ENCODE results near the gene SDC3. TPM values are rescaled to one million over a fixed set of nuclear protein-coding genes. Genes with fewer than 3 reads are reported as not detected.

SDC3 gene
- total and polyA plus RNA-seq, 7 donors, result 2.4 to 91.1 (median 29.9) TPM

DNA sequence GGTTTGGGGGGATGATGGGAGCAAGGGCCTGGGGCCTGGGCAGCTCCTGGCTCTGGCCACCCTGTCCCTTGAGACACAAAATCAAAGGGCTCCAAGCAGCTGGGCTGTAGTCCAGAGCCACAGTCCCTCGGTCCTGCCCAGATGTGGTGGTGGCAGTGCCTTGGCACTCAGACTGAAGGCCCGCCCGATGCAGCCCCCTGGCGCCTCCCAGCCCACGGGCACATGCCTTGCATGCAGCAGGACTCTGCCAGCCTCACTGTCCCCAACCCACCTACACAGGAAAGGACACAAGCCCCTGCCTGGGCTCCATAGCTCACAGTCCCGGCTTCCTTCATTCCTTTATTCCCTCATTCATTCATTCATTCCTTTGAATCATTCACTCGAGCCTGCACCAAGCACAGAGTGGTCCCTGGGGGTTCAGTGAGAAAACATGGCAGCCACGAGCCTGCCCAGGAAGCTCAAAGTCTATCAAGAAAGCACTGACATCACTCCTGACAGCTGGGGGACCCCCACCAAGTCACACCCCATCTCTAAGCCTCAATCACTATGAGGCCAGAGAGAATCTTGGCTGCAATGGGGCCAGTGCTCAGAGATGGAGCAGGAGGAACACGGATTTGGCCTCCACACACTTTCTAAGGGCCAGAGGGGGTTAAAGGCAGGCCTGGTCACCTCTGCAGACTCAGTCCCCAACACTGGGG is 5.8 kb downstream of the SDC3 start:
- no peak overlapping the region for H3K4me3 ChIP-seq
- H3K4me1 ChIP-seq, result peaks cover 0 to 98% (median 84%) of the 10 kb centered on the region in 4 donors
- 74 to 78% methylated on average over 9 of the region's 9 CpGs for WGBS, 2 donors

DNA sequence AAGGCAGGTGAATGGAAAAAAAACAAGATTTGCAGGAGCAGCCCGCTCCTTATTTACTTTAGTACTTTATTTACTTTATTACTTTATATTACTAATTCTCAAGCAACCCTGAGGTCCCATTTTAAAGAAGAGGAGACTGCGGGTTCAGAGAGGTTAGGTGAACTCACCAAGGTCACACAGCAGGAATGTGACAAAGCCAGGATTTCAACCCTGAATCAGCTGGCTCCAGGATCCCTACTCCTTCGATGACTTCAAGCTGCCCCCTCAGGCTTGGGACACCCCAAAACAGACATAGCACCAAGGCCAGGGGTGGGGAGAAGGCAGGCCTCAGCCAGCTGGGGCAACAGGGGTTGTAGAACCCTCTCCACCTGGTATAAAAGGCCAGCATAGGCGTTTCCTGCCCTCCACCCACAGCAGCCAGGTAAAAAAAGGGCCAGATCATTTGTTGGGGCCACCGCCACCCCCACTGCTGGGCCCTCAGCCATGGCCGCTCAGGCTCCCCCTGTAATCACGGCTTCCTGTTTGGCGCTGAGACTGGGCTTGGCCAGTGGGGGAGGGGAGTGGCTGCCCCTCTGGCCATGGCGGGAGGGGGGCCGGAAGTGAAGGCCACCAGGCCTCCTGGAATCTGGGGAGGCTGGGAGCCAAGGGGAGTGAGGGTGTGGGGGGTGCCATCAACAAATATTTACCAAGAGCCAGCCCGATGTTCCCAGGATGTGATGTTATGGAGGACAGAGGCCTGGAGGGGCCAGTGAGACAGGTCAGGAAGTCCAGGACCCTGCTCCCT is 6.6 kb downstream of the SDC3 start:
- DNase-seq, result peak; percentile 86
- intact Hi-C loops (cut with DNase I), result no loop called here
- Histone ChIP-seq H3K36me3 (no peaks in the 10 kb centered on the region), H3K4me3 (no peak overlapping the region), H3K4me1 (peaks cover 0 to 98% (median 85%) of the 10 kb centered on the region in 4 donors), H3K27ac (peak overlapping the region; percentile 76 to 95 (median 94)), H3K9me3 (no peaks in the 10 kb centered on the region), H3K27me3 (no peaks in the 10 kb centered on the region)
- 32 to 45% methylated on average over 11 of the region's 11 CpGs for WGBS, 2 donors
- TF ChIP-seq POLR2A (IDR thresholded peaks at IDR 0.05) (no peak), POLR2AphosphoS5 (IDR thresholded peaks at IDR 0.05) (peak in 3 of 4 donors; percentile 34 to 50 (median 38))

More for the DNA sequence above, 5.8 kb downstream of the SDC3 start:
- TF ChIP-seq POLR2A (IDR thresholded peaks at IDR 0.05), result no peak
- TF ChIP-seq CTCF (IDR thresholded peaks at IDR 0.05), result no peak
- TF ChIP-seq POLR2AphosphoS5 (IDR thresholded peaks at IDR 0.05), result no peak
- TF ChIP-seq EP300 (IDR thresholded peaks at IDR 0.05), result no peak
- Histone ChIP-seq H3K9me3 (no peaks in the 10 kb centered on the region), H3K27me3 (no peaks in the 10 kb centered on the region), H3K27ac (peak overlapping the region; percentile 76 to 95 (median 94)), H3K36me3 (no peaks in the 10 kb centered on the region)
- intact Hi-C loops (cut with DNase I), result no loop called here
- DNase-seq, result peak; percentile 67

DNA sequence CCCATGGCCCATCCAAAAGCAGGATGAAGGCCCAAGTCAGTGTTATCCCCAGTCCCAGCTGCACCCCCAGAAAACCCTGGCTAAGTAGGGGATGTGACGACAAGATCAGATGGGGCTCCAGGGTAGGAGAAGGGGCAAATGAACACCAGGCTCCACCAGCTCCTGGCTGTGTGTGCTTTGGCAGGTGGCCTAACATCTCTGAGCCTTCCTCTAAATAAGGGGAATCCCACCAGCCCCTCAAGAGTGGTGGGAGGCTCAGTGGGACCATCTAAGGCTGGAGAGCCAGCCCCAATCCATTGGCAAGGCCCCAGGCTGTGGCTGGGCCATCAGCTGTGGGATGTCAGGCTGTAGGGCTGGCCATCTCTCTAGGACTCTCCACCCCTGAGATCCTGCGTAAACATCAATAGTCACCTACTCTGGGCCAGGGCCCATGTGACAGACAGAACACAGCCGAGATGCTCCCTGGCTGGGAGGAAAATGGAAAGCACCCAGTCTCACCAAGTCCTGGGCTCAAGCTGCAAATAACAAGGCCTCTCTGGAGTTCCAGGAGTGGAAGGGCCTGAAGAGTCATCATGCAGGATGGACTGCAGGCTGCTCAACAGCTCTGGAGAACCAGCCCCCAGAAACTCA is 7.5 kb downstream of the SDC3 start:
- Histone ChIP-seq H3K4me1 (peaks cover 0 to 98% (median 85%) of the 10 kb centered on the region in 4 donors), H3K27ac (peak overlapping the region; percentile 76 to 95 (median 94)), H3K36me3 (no peaks in the 10 kb centered on the region), H3K4me3 (no peak overlapping the region), H3K27me3 (no peaks in the 10 kb centered on the region), H3K9me3 (no peaks in the 10 kb centered on the region)
- TF ChIP-seq POLR2AphosphoS5 (IDR thresholded peaks at IDR 0.05) (peak in 2 of 4 donors; percentile 33 to 44), CTCF (IDR thresholded peaks at IDR 0.05) (no peak), EP300 (IDR thresholded peaks at IDR 0.05) (no peak), POLR2A (IDR thresholded peaks at IDR 0.05) (no peak)
- intact Hi-C loops (cut with DNase I), result no loop called here
- WGBS, 2 donors, result 80 to 84% methylated on average over 3 of the region's 3 CpGs
- DNase-seq, result peak; percentile 85

GRCh38 chr1:30900486-30900885 is 8.1 kb downstream of the SDC3 start:
- no peak for DNase-seq

More at GRCh38 chr1:30900486-30900885, 8.1 kb downstream of the SDC3 start:
- Histone ChIP-seq H3K27me3 (no peaks in the 10 kb centered on the region), H3K4me1 (peaks cover 0 to 98% (median 85%) of the 10 kb centered on the region in 4 donors), H3K27ac (peak overlapping the region; percentile 76 to 95 (median 94)), H3K9me3 (no peaks in the 10 kb centered on the region), H3K4me3 (no peak overlapping the region), H3K36me3 (no peaks in the 10 kb centered on the region)
- WGBS, 2 donors, result 78 to 82% methylated on average over 6 of the region's 6 CpGs
- intact Hi-C loops (cut with DNase I), result no loop called here
- no peak for TF ChIP-seq EP300 (IDR thresholded peaks at IDR 0.05)
- no peak for TF ChIP-seq POLR2AphosphoS5 (IDR thresholded peaks at IDR 0.05)
- TF ChIP-seq CTCF (IDR thresholded peaks at IDR 0.05), result no peak
- no peak for TF ChIP-seq POLR2A (IDR thresholded peaks at IDR 0.05)

Measured in sigmoid colon (tissue), 7 donors.